HG02623 (cell line): ENCODE results near the gene SNTA1.
"Not testable (repeated sequence)": the region's sequence is repeated elsewhere in the genome, so short reads cannot be mapped to it uniquely, and the experiment has no call there.

Source experiments
- ATAC-seq: cut with Tn5 transposase; IDR thresholded peaks from one replicate; pipeline ENCODE4 v1.9.1; 2021; ENCODE audit warnings: moderate library complexity; ENCODE audit not compliant: unreplicated experiment

Gene SNTA1

GRCh38 chr20:33443512-33444239 is at the start of gene SNTA1:
Gene SNTA1 (minus strand): TSS chr20:33443763. CDS start chr20:33443620, 143 bp downstream.
- peak; percentile 70 for ATAC-seq

- no peak for ATAC-seq
Measured at GRCh38 chr20:33490934-33491656, 47.5 kb upstream of the SNTA1 start.

GRCh38 chr20:33490023-33490933 is 46.7 kb upstream of the SNTA1 start, which contains the start of gene CBFA2T2:
Gene CBFA2T2 (plus strand): TSS chr20:33490096. CDS start chr20:33490268, 172 bp downstream.
- ATAC-seq = peak; percentile 51

DNA sequence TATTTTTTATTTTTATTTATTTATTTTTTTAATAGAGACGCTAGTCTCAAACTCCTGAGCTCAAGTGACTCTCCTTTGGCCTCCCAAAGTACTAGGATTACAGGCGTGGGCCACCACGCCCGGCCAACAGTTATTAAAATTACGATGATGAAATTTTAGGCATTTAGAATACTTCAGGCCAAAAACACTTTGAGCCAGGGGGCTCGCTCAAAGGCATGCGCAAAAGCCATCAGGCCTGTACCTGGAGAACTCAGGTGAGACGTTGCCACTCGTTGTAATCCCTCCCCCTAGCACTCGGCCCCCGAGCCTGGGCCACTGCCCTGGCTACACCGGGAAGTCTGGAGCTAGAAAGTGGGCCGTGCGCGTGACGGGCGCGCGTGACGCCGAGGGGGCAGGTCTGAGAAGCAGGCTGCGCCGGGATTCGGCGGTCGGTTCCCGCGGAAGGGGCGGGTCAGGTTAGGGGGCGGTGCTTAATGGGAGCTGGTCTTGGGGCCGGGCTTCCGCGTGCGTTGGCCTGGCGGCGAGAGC is 46.0 kb upstream of the SNTA1 start:
- peak; percentile 90 for ATAC-seq

DNA sequence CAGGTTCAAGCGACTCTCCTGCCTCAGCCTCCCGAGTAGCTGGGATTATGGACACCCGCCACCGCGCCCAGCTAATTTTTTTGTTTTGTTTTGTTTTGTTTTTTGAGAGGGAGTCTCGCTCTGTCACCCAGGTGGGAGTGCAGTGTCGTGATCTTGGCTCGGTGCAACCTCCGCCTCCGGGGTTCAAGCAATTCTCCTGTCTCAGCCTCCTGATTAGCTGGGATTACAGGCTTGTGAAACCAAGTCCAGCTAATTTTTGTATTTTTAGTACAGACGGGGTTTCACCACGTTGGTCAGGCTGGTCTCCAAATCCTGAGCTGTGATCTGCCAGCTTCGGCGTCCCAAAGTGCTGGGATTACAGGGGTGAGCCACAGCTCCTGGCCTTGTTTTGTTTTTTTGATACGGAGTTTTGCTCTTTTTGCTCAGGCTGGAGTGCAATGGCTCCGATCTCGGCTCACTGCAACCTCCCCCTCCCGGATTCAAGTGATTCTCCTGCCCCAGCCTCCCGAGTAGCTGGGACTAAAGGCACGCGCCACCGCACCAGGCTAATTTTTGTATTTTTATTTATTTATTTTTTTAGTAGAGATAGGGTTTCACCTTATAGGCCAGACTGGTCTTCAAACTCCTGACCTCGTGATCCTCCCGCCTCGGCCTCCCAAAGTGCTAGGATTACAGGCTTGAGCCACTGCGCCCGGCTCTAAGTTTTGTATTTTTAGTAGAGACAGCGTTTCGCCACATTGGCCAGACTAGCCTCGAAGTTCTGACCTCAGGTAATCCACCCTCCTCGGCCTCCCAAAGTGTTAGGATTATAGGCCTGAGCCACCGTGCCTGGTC is 45.3 kb upstream of the SNTA1 start:
- not testable (repeated sequence) for ATAC-seq

DNA sequence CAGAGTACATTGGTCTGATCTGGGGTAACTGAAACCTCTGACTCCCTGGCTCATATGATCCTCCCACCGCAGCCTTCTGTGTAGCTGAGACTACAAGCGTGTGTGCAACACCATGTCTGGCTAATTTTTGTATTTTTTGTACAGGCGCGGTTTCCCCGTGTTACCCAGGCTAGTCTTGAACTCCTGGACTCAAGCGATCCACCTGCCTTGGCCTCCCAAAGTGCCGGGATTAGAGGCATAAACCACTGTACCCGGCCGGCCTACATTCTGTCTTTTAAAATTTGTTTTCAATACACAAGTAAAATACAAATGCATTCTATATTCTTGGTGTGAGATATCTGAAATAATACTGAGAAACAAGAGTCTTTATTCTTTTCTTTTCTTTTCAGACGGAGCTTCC is 44.6 kb upstream of the SNTA1 start:
- ATAC-seq = no peak

- not testable (repeated sequence) for ATAC-seq
Measured at GRCh38 chr20:33483186-33483585, 39.6 kb upstream of the SNTA1 start.

GRCh38 chr20:33482581-33482980 is 39.0 kb upstream of the SNTA1 start:
- no peak for ATAC-seq

DNA sequence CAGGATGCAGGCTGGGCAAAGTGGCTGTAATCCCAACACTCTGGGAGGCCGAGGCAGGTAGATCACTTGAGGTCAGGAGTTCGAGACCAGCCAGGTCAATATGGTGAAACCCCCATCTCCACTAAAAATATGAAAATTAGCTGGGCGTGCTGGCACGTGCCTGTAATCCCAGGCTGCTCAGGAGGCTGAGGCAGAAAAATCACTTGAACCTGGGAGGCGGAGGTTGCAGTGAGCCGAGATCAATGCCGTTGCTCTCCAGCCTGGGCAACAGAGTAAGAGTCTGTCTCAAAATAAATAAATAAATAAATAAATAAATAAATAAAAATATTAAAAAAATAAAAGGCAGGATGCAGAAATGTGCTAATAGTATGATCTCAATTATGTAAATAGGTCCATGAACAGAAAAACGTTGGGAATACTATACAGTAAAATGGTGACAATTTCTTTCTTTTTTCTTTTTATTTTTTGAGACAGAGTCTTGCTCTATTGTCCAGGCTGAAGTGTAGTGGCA is 37.9 kb upstream of the SNTA1 start:
- ATAC-seq = no peak

DNA sequence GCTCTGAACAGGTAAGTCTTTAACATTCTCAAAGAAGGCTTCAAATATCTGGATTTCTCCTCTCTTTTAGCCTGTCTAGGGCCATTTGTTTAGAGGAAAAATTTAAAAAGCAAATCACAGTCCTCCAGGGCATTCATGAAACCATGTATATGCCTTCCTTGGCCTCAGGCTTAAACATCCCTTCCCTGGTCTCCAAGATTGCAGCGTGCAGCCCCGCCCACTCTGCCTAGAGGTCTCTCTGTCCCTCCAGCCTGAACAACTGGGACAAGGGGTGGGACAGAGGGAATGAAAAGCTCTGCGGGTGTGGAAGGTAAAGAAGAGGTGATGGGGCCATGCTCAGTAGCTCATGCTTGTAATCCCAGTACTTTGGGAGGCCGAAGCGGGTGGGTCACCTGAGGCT is 36.5 kb upstream of the SNTA1 start:
- no peak for ATAC-seq

GRCh38 chr20:33477386-33478234 is 34.0 kb upstream of the SNTA1 start:
- ATAC-seq = no peak

DNA sequence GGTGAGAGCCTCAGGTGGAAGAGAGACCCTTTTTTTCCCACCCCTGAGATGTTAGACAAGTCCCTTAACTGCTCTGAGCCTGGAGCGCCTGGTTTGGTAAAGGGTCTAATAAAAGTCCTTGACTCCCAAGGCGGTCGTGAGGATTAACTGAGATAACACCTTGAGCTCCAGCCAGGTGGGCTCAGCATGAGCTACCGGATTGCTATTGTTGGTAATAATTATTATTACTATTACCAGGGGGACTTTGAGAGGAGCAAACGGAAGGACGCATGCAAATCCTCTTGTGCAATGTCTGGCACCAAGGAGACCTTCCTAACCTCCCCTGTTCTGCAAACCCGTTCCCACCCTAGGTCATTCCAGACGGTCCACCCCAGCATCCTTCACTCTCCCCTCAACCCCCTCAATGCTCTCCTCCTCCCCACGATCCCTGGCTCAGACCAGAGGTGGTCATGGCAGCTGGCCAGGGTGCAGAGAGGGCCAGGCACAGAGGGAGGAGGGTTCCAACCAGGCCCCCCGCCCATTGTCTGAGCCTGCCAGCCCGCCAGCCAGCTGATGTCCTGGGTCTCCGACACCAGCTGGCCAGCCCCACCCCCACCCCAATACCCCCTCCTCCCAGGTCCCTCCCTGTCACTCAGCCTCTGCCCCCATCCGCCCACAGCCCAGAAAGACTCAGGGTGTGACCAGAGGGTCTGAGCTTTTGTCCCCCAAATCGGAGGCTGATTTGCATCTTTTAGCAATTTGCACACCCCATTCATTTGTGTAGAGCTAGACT is 32.0 kb upstream of the SNTA1 start:
- ATAC-seq = no peak

- ATAC-seq = no peak
Measured at GRCh38 chr20:33474963-33475362, 31.4 kb upstream of the SNTA1 start.

GRCh38 chr20:33474097-33474873 is 30.7 kb upstream of the SNTA1 start:
- no peak for ATAC-seq

DNA sequence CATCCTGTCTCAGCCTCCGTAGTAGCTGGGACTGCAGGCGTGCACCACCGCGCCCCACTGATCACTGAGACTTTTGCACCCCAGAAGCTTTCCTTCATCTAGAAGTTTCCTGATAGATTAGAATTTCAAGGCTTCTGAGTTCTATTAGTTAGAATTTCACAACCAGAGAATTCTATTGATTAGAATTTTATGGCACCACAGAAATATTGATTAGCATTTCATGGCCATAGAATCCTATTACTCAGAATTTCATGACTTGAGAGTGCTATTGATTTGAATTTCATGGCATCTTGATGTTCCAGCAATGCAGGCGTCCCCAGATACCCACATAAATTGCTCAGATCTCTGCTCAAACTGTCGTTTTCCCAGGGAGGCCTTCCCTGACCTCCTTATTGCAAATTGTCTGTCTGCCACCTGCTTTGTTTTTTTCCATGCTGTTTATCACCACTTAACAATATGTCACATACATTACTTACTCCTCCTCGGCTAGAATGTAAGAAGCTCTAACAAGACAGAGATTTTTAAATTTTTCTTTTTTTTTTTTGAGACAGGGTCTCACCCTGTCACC is 29.4 kb upstream of the SNTA1 start:
- no peak for ATAC-seq

DNA sequence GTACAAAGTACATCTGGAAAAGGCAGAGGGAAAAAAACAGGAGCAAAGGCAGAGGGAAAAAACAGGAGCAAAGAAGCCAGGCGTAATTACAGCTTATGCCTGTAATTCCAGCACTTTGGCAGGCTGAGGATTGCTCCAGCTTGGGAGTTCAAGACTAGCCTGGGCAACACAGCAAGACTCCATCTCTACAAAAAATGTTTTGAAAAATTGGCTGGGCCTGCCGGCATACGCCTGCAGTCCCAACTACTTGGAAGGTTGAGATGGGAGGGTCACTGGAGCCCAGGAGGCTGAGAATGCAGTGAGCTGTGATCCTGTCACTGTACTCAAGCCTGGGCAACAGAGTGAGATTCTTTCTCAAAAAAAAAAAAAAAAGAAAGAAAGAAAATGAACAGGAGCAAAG is 27.3 kb upstream of the SNTA1 start:
- no peak for ATAC-seq

DNA sequence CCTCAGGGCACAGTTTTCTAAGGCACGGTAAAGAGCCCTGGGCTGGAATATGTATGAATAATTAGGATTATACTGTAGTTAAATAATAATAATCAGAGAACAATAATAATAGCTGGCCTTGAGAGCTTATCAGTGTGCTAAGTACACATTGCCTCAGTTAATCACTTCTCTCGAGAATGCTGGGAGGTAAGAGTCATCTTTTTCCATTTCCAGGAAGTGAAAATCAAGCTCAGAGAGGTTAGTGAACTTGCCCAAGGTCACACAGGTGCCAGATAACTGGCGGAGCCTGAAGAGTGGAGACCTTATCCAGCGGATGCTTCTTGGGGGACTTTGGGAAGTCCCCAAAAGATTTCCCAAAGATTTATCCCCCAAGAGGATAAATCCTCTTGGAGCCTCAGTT is 26.9 kb upstream of the SNTA1 start:
- ATAC-seq = no peak
